ENCODE measurements around the gene CYP27C1.
"Not testable (repeated sequence)": the region's sequence is repeated elsewhere in the genome, so short reads cannot be mapped to it uniquely, and the experiment has no call there.

Gene CYP27C1

DNA sequence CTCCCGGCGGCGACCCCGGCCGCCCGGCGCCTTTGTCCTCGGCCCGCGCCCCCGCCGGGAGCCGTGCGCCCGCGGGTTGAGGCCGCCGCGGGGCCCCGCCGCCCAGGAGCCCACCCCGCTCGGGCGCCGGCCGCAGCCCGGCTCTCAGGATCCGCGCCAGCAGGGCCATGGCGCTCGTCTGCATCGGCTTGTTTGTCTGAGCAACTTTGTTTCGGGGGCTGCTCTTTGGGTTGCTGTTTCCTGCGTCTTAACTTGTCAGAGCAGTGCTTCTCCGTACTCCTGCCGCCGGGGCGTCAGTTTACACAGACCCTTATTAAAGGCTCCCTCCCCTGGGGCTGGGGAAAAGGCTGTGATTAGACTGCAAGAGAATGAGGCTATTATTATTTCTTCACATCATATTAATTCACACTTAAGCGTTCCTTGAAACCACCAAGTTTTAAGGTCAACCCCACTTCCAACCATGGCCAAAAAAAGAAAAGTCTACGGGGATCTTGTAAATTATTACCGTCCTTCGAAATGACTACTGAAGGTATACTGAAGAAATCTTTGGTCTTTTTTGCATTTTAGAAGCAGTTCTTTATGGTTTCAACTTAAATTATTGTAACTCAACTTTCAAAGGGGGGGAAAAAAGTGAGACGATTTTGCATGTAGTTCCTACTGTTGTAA lies at the start of gene CYP27C1:
Gene CYP27C1, minus strand, starts transcription at position 198 of the 666 bp plus-strand sequence. Its CDS starts 29 bp downstream, at position 169.
- DNase-seq (ENCODE audit: low spot score), result no peak

GRCh38 chr2:127261804-127262406 lies 41.8 kb upstream of the CYP27C1 start:
- no peak for DNase-seq (ENCODE audit: low spot score)

GRCh38 chr2:127259355-127259754 lies 39.3 kb upstream of the CYP27C1 start:
- no peak for DNase-seq (ENCODE audit: low spot score)

DNA sequence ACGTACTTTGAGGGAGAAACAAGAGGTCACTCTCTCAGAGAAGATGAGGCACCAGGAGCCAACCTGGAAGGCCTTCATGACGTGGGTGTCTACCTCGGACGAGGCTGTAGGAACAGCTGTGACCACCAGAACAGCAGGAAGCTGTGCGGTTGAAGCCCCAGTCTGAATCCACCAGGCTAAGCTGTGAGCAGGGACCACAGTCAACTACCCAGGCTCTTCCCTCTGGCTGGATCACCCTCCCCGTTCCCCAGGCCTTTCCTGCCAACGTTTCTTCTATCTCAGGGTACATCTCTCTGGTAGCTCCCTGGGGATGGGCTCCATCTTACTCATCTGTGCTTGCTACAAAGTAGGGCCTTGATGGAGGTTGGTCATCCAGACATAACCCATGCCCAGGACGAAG lies 36.8 kb upstream of the CYP27C1 start:
- no peak for DNase-seq (ENCODE audit: low spot score)

DNA sequence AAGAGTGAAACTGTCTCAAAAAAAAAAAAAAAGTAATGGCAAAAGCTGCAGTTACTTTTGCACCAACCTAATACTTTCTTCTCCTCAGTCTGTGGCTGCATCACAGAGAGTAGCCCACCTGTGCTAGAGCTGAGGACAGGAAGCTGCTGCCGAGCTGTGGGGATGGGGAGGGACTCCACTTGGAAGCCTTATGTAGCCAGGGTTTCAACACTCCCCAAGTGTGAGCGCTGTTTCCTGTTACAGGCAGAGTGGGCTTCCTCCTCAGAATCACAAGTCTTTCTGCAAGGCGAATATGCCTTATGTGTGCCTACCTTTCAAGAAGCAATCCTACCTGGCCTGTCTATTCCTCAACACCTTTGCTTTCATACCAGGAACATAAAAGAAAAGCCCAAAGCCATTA lies 36.3 kb upstream of the CYP27C1 start:
- no peak for DNase-seq (ENCODE audit: low spot score)

DNA sequence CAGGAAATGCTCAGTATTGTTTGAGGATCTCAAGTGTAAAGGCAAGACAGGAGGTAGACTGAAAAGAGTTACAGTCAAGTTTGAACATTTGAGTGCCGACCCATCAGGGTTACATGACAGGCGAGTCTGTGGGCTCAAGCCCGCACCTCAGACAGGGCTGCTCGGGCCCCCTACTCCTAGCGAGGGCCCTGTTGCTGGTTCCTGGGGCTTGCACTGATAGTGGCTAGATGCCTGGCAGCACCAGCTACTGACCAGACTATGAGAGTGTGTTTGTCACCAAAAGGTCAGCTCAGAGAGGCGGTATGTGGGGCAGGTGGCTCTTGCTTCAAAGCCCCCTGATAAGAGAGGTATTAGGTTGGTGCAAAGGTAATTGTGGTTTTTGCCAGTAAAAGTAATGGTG lies 35.6 kb upstream of the CYP27C1 start:
- DNase-seq (ENCODE audit: low spot score), result no peak

- DNase-seq (ENCODE audit: low spot score), result no peak
Observed at GRCh38 chr2:127255146-127255545, 35.0 kb upstream of the CYP27C1 start.

GRCh38 chr2:127254386-127254981 lies 34.4 kb upstream of the CYP27C1 start:
- no peak for DNase-seq (ENCODE audit: low spot score)

GRCh38 chr2:127241184-127241583 lies 21.1 kb upstream of the CYP27C1 start:
- not testable (repeated sequence) for DNase-seq (ENCODE audit: low spot score)

GRCh38 chr2:127239395-127239794 lies 19.3 kb upstream of the CYP27C1 start:
- DNase-seq (ENCODE audit: low spot score), result no peak

- DNase-seq (ENCODE audit: low spot score), result not testable (repeated sequence)
Observed at GRCh38 chr2:127237768-127238167, 17.7 kb upstream of the CYP27C1 start.

GRCh38 chr2:127235082-127235702 lies 15.1 kb upstream of the CYP27C1 start:
- DNase-seq (ENCODE audit: low spot score), result no peak

- no peak for DNase-seq (ENCODE audit: low spot score)
Observed at GRCh38 chr2:127233710-127234109, 13.6 kb upstream of the CYP27C1 start.

DNA sequence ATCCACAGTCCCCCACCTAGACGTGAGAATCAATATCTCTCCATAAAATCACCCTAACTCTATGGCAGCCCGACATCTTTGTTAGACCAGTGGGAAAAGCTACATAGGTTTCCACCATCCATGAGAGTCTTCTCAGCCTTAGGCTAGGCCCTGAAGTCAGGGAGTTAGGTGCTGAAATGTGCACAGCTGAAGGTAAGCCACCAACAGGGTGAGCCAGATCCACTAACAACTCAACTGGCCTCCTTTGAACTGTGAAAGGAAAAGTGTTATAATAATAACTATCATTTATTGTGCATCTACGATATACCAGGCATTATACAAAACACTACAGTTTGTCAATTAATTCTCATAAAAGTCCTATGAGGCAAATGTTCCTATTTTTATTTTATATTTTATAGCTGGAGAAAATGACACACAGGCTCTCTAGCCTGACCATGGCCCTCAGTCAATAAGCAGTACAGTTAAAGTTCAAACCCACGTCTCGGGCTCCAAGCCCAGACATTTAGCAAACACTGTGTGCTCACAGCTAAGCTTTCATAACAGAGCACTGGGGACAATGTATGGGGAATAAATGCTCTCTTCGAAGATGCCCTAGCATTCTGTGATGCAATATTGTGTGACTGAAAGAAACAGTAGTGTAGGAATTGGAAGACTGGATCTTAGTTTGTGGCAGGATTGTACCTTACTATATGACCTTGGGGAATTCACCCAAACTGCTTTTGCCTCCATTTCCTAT lies 11.2 kb upstream of the CYP27C1 start:
- DNase-seq (ENCODE audit: low spot score), result no peak

- no peak for DNase-seq (ENCODE audit: low spot score)
Observed at GRCh38 chr2:127229555-127229954, 9.5 kb upstream of the CYP27C1 start.

DNA sequence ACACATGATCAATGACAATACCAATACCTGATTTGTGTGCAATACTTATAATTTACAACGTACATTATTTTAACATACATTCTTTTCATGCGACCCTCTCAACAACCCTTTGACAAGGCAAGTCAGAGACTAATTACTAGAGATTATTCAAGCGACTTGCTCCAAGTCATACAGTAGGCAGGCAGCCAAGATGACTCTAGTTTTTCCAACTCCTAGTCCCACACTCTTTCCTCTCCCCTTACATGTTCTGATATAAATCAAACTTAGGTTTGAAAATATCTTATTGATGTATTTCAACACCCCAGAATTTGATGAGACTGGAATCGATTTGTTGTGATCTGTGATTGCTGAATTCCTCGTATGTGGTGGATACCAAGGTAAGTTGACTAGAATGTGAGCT lies 8.0 kb upstream of the CYP27C1 start:
- no peak for DNase-seq (ENCODE audit: low spot score)

- DNase-seq (ENCODE audit: low spot score), result not testable (repeated sequence)
Observed at GRCh38 chr2:127227264-127227660, 7.2 kb upstream of the CYP27C1 start.

- DNase-seq (ENCODE audit: low spot score), result no peak
Observed at GRCh38 chr2:127226520-127227263, 6.6 kb upstream of the CYP27C1 start.

DNA sequence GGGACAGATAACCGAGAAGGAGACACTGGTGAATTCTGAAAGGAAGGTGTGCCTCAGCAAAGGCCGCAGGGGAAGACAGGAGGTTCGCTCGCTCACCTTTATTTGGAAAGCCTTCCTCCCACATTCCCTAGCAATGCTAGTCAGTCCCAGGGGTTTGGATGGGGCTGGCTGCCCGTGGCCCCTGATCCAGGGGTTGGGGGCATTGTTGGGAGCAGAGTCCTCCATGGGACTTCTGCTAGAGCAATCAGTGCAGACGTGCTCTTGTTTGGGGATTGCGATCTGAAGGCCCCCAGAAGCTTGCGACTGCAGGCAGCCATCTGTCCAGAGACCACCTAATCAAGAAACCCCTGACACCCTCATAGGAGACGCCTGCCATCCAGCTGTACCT lies 6.0 kb upstream of the CYP27C1 start:
- DNase-seq (ENCODE audit: low spot score), result no peak

- no peak for DNase-seq (ENCODE audit: low spot score)
Observed at GRCh38 chr2:127225186-127225960, 5.3 kb upstream of the CYP27C1 start.

DNA sequence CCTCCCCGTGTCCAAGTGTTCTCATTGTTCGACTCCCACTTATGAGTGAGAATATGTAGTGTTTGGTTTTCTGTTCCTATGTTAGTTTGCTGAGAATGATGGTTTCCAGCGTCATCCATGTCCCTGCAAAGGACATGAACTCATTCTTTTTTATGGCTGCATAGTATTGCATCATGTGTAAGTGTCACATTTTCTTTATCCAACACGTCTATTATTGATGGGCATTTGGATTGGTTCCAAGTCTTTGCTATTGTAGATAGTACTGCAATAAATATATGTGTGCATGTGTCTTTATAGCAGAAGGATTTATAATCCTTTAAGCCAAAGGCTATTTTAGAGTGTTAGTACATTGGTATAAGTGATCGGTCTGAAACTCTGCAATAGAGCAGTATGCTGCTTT lies 4.0 kb upstream of the CYP27C1 start:
- not testable (repeated sequence) for DNase-seq (ENCODE audit: low spot score)

Data from putamen (tissue), 1 donor.